ENCODE results near the gene PADI1.

The PADI1 gene

GRCh38 chr1:17204546-17205440 is at the start of gene PADI1:
TSS of gene PADI1 (plus strand) at chr1:17205128. CDS start at chr1:17205218, 90 bp downstream.
- Histone ChIP-seq H3K27me3 (ENCODE audit: control insufficient read depth, insufficient read depth, low read length) (peaks cover 16% of the 10 kb centered on the region), H3K9ac (ENCODE audit: low read length) (no peak within 1 kb of the TSS), H3K9me3 (ENCODE audit: control insufficient read depth, low read length) (no peaks in the 10 kb centered on the region), H3K36me3 (ENCODE audit: control insufficient read depth, insufficient read depth, low read length) (no peaks in the 10 kb centered on the region), H3K4me3 (ENCODE audit: low read length) (no peak within 1 kb of the TSS), H3K4me1 (ENCODE audit: control insufficient read depth, insufficient read depth, low read length) (no peaks in the 10 kb centered on the region)

- Histone ChIP-seq H3K4me1 (ENCODE audit: control insufficient read depth, insufficient read depth, low read length) (no peaks in the 10 kb centered on the region), H3K27me3 (ENCODE audit: control insufficient read depth, insufficient read depth, low read length) (no peaks in the 10 kb centered on the region), H3K9ac (ENCODE audit: low read length) (no peak overlapping the region), H3K4me3 (ENCODE audit: low read length) (no peak overlapping the region), H3K36me3 (ENCODE audit: control insufficient read depth, insufficient read depth, low read length) (no peaks in the 10 kb centered on the region), H3K9me3 (ENCODE audit: control insufficient read depth, low read length) (no peaks in the 10 kb centered on the region)
These were observed 49.5 kb upstream of the PADI1 start for GRCh38 chr1:17155257-17155920.

GRCh38 chr1:17156108-17156507 is 48.8 kb upstream of the PADI1 start:
- Histone ChIP-seq H3K9me3 (ENCODE audit: control insufficient read depth, low read length) (no peaks in the 10 kb centered on the region), H3K36me3 (ENCODE audit: control insufficient read depth, insufficient read depth, low read length) (no peaks in the 10 kb centered on the region), H3K27me3 (ENCODE audit: control insufficient read depth, insufficient read depth, low read length) (no peaks in the 10 kb centered on the region), H3K9ac (ENCODE audit: low read length) (no peak overlapping the region), H3K4me1 (ENCODE audit: control insufficient read depth, insufficient read depth, low read length) (no peaks in the 10 kb centered on the region), H3K4me3 (ENCODE audit: low read length) (no peak overlapping the region)

GRCh38 chr1:17158961-17159360 is 46.0 kb upstream of the PADI1 start:
- H3K4me3 ChIP-seq (ENCODE audit: low read length): no peak overlapping the region
- H3K27me3 ChIP-seq (ENCODE audit: control insufficient read depth, insufficient read depth, low read length): no peaks in the 10 kb centered on the region
- no peaks in the 10 kb centered on the region for H3K4me1 ChIP-seq (ENCODE audit: control insufficient read depth, insufficient read depth, low read length)
- no peak overlapping the region for H3K9ac ChIP-seq (ENCODE audit: low read length)
- no peaks in the 10 kb centered on the region for H3K9me3 ChIP-seq (ENCODE audit: control insufficient read depth, low read length)
- H3K36me3 ChIP-seq (ENCODE audit: control insufficient read depth, insufficient read depth, low read length): no peaks in the 10 kb centered on the region

- no peaks in the 10 kb centered on the region for H3K4me1 ChIP-seq (ENCODE audit: control insufficient read depth, insufficient read depth, low read length)
- no peaks in the 10 kb centered on the region for H3K27me3 ChIP-seq (ENCODE audit: control insufficient read depth, insufficient read depth, low read length)
- H3K9ac ChIP-seq (ENCODE audit: low read length): no peak overlapping the region
- no peaks in the 10 kb centered on the region for H3K36me3 ChIP-seq (ENCODE audit: control insufficient read depth, insufficient read depth, low read length)
- H3K9me3 ChIP-seq (ENCODE audit: control insufficient read depth, low read length): no peaks in the 10 kb centered on the region
- H3K4me3 ChIP-seq (ENCODE audit: low read length): no peak overlapping the region
These were observed 43.7 kb upstream of the PADI1 start for GRCh38 chr1:17161137-17161740.

GRCh38 chr1:17161926-17162800 is 42.8 kb upstream of the PADI1 start:
- H3K27me3 ChIP-seq (ENCODE audit: control insufficient read depth, insufficient read depth, low read length): no peaks in the 10 kb centered on the region
- H3K4me1 ChIP-seq (ENCODE audit: control insufficient read depth, insufficient read depth, low read length): no peaks in the 10 kb centered on the region
- H3K4me3 ChIP-seq (ENCODE audit: low read length): no peak overlapping the region
- no peaks in the 10 kb centered on the region for H3K36me3 ChIP-seq (ENCODE audit: control insufficient read depth, insufficient read depth, low read length)
- no peaks in the 10 kb centered on the region for H3K9me3 ChIP-seq (ENCODE audit: control insufficient read depth, low read length)
- no peak overlapping the region for H3K9ac ChIP-seq (ENCODE audit: low read length)

DNA sequence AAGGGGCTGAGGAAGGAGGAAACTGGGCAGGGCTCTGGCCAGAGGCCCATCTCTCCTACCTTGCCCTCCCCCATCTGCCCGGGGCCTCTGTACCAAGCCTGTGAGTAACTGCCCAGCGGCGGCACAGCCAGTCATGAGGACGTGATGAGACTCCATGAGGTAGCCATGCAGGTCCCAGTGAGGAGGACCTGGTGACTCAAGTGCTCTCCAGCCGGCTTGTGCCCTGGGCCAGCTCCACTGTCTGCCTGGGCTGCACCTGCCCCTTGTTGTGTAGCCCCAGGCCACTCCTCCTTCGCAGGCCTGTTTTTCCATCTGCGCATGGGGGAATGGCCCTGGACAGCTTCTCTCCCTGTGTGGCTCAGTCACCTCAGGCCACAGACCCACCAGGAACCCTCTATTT is 42.0 kb upstream of the PADI1 start:
- no peaks in the 10 kb centered on the region for H3K27me3 ChIP-seq (ENCODE audit: control insufficient read depth, insufficient read depth, low read length)
- no peak overlapping the region for H3K9ac ChIP-seq (ENCODE audit: low read length)

DNA sequence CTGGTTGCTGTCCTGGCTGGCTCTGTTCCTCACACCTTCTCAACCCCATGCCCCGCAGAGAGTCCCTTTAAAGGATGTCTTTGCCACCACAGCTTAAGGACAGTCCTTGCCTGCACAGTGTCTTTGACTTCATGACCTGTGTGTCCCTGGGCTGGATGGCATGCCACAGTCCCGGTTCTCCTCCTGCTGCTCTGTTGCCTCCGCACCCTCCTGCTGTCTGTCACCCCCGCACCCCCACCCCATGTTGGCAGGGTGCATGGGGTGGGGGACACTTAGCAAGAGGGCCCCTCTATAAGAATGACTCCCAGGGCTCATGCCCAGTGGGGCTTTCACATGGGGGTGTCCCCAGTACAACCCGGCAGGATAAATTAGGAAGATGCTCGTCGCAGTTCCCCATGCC is 41.6 kb upstream of the PADI1 start:
- Histone ChIP-seq H3K36me3 (ENCODE audit: control insufficient read depth, insufficient read depth, low read length) (no peaks in the 10 kb centered on the region), H3K4me3 (ENCODE audit: low read length) (no peak overlapping the region), H3K9me3 (ENCODE audit: control insufficient read depth, low read length) (no peaks in the 10 kb centered on the region), H3K9ac (ENCODE audit: low read length) (no peak overlapping the region), H3K27me3 (ENCODE audit: control insufficient read depth, insufficient read depth, low read length) (no peaks in the 10 kb centered on the region), H3K4me1 (ENCODE audit: control insufficient read depth, insufficient read depth, low read length) (no peaks in the 10 kb centered on the region)

More for the DNA sequence above, 42.0 kb upstream of the PADI1 start:
- no peaks in the 10 kb centered on the region for H3K9me3 ChIP-seq (ENCODE audit: control insufficient read depth, low read length)
- no peak overlapping the region for H3K4me3 ChIP-seq (ENCODE audit: low read length)
- no peaks in the 10 kb centered on the region for H3K36me3 ChIP-seq (ENCODE audit: control insufficient read depth, insufficient read depth, low read length)
- no peaks in the 10 kb centered on the region for H3K4me1 ChIP-seq (ENCODE audit: control insufficient read depth, insufficient read depth, low read length)

GRCh38 chr1:17163789-17164666 is 40.9 kb upstream of the PADI1 start:
- Histone ChIP-seq H3K4me3 (ENCODE audit: low read length) (no peak overlapping the region), H3K36me3 (ENCODE audit: control insufficient read depth, insufficient read depth, low read length) (no peaks in the 10 kb centered on the region), H3K9ac (ENCODE audit: low read length) (no peak overlapping the region)

GRCh38 chr1:17165823-17166222 is 39.1 kb upstream of the PADI1 start:
- Histone ChIP-seq H3K9ac (ENCODE audit: low read length) (no peak overlapping the region), H3K9me3 (ENCODE audit: control insufficient read depth, low read length) (no peaks in the 10 kb centered on the region), H3K36me3 (ENCODE audit: control insufficient read depth, insufficient read depth, low read length) (no peaks in the 10 kb centered on the region), H3K27me3 (ENCODE audit: control insufficient read depth, insufficient read depth, low read length) (no peaks in the 10 kb centered on the region), H3K4me1 (ENCODE audit: control insufficient read depth, insufficient read depth, low read length) (no peaks in the 10 kb centered on the region), H3K4me3 (ENCODE audit: low read length) (no peak overlapping the region)

More at GRCh38 chr1:17163789-17164666, 40.9 kb upstream of the PADI1 start:
- Histone ChIP-seq H3K27me3 (ENCODE audit: control insufficient read depth, insufficient read depth, low read length) (no peaks in the 10 kb centered on the region), H3K9me3 (ENCODE audit: control insufficient read depth, low read length) (no peaks in the 10 kb centered on the region), H3K4me1 (ENCODE audit: control insufficient read depth, insufficient read depth, low read length) (no peaks in the 10 kb centered on the region)
